Inferior parietal cortex (tissue), 1 donor: ENCODE measurements around the gene INPP5D.
"Not testable (repeated sequence)": the region's sequence is repeated elsewhere in the genome, so short reads cannot be mapped to it uniquely, and the experiment has no call there.

Experiments used
- DNase-seq: peaks from one replicate; pipeline ENCODE4 v3.0.0-alpha.2; 2016; ENCODE audit errors: extremely low spot score

Gene INPP5D

GRCh38 chr2:233053928-233054784 lies 6.0 kb upstream of the INPP5D start:
- peak; percentile 57 for DNase-seq

- DNase-seq, result no peak
Observed at GRCh38 chr2:233055362-233055761, 4.8 kb upstream of the INPP5D start.

- no peak for DNase-seq
Observed at GRCh38 chr2:233056961-233057605, 3.1 kb upstream of the INPP5D start.

GRCh38 chr2:233058717-233059546 lies 1.2 kb upstream of the INPP5D start:
- no peak for DNase-seq

- DNase-seq, result no peak
Observed at GRCh38 chr2:233059547-233059796, 670 bp upstream of the INPP5D start.

- no peak for DNase-seq
Observed at GRCh38 chr2:233060501-233060979, 398 bp downstream of the INPP5D start.

GRCh38 chr2:233060980-233061590 lies 943 bp downstream of the INPP5D start:
- no peak for DNase-seq

- no peak for DNase-seq
Observed at GRCh38 chr2:233061591-233062450, 1.7 kb downstream of the INPP5D start.

- DNase-seq, result no peak
Observed at GRCh38 chr2:233062451-233062850, 2.3 kb downstream of the INPP5D start.

- DNase-seq, result no peak
Observed at GRCh38 chr2:233062946-233063268, 2.8 kb downstream of the INPP5D start.

GRCh38 chr2:233063269-233063975 lies 3.3 kb downstream of the INPP5D start:
- DNase-seq, result no peak

- no peak for DNase-seq
Observed at GRCh38 chr2:233063976-233064411, 3.9 kb downstream of the INPP5D start.

GRCh38 chr2:233064530-233065199 lies 4.5 kb downstream of the INPP5D start:
- no peak for DNase-seq

GRCh38 chr2:233065200-233065589 lies 5.1 kb downstream of the INPP5D start:
- not testable (repeated sequence) for DNase-seq

GRCh38 chr2:233065954-233066470 lies 5.9 kb downstream of the INPP5D start:
- DNase-seq, result no peak

- no peak for DNase-seq
Observed at GRCh38 chr2:233068762-233069418, 8.7 kb downstream of the INPP5D start.

- no peak for DNase-seq
Observed at GRCh38 chr2:233072838-233073237, 12.7 kb downstream of the INPP5D start.

- no peak for DNase-seq
Observed at GRCh38 chr2:233074106-233074505, 14.0 kb downstream of the INPP5D start.
